H9 (cell line): Measurements from ENCODE around the gene DAB2IP. TPM values are rescaled to one million over a fixed set of nuclear protein-coding genes. Genes with fewer than 3 reads are reported as not detected.

Experiments used
- DNase-seq: peaks from one replicate; pipeline ENCODE4 v3.0.0-alpha.2; 2017
- H2AFZ ChIP-seq: one replicate; pipeline ENCODE4 v1.6.1; 2013; ENCODE audit warnings: mild to moderate bottlenecking, low read length, control low read depth, moderate library complexity
- H2AK5ac ChIP-seq: 2 replicates; pipeline ENCODE4 v1.6.1; 2013; ENCODE audit warnings: low read length, control low read depth, mixed read lengths; ENCODE audit not compliant: insufficient read length
- H2BK120ac ChIP-seq: one replicate; pipeline ENCODE4 v1.6.1; 2013; ENCODE audit warnings: low read depth, mild to moderate bottlenecking, low read length, control low read depth, inconsistent platforms; ENCODE audit not compliant: poor library complexity, severe bottlenecking
- H2BK12ac ChIP-seq: 2 replicates; pipeline ENCODE4 v1.6.1; 2013; ENCODE audit warnings: low read length, control low read depth, mixed read lengths, low read depth; ENCODE audit not compliant: insufficient read length
- H2BK15ac ChIP-seq: 2 replicates; pipeline ENCODE4 v1.6.1; 2013; ENCODE audit warnings: low read depth, low read length, control low read depth
- H2BK20ac ChIP-seq: one replicate; pipeline ENCODE4 v1.6.1; 2013; ENCODE audit warnings: low read depth, mild to moderate bottlenecking, low read length, control low read depth, inconsistent platforms; ENCODE audit not compliant: poor library complexity, severe bottlenecking
- H2BK5ac ChIP-seq: 2 replicates; pipeline ENCODE4 v1.6.1; 2013; ENCODE audit warnings: low read length, control low read depth, mixed read lengths; ENCODE audit not compliant: insufficient read length
- H3K14ac ChIP-seq: 2 replicates; pipeline ENCODE4 v1.6.1; 2013; ENCODE audit warnings: low read length, control low read depth; ENCODE audit not compliant: insufficient read depth
- H3K18ac ChIP-seq: 2 replicates; pipeline ENCODE4 v1.6.1; 2013; ENCODE audit warnings: low read depth, mild to moderate bottlenecking, mixed read lengths, low read length, control low read depth; ENCODE audit not compliant: insufficient read length
- H3K23ac ChIP-seq: 2 replicates; pipeline ENCODE4 v1.6.1; 2013; ENCODE audit warnings: low read length, control low read depth, mixed read lengths, low read depth; ENCODE audit not compliant: insufficient read length
- H3K23me2 ChIP-seq: 2 replicates; pipeline ENCODE4 v1.6.1; 2013; ENCODE audit warnings: low read depth, mild to moderate bottlenecking, mixed read lengths, low read length, control low read depth; ENCODE audit not compliant: insufficient read length, poor library complexity, severe bottlenecking
- H3K27ac ChIP-seq: 2 replicates; pipeline ENCODE4 v1.5.1; 2013; ENCODE audit warnings: low read length, control low read depth, mixed read lengths, low read depth; ENCODE audit not compliant: insufficient read length
- H3K27me3 ChIP-seq: 2 replicates; pipeline ENCODE4 v1.6.1; 2013; ENCODE audit warnings: low read length, control low read depth, inconsistent platforms; ENCODE audit not compliant: insufficient read depth
- H3K4ac ChIP-seq: 2 replicates; pipeline ENCODE4 v1.6.1; 2013; ENCODE audit warnings: low read depth, mild to moderate bottlenecking, control low read depth, inconsistent platforms, low read length, moderate library complexity
- H3K4me1 ChIP-seq: 2 replicates; pipeline ENCODE4 v1.6.1; 2013; ENCODE audit warnings: low read length, control low read depth, inconsistent platforms; ENCODE audit not compliant: insufficient read depth
- H3K4me2 ChIP-seq: 2 replicates; pipeline ENCODE4 v1.6.1; 2013; ENCODE audit warnings: low read length, control low read depth, mixed read lengths; ENCODE audit not compliant: insufficient read length, insufficient read depth
- H3K56ac ChIP-seq: 2 replicates; pipeline ENCODE4 v1.6.1; 2013; ENCODE audit warnings: low read depth, mild to moderate bottlenecking, mixed read lengths, low read length, control low read depth; ENCODE audit not compliant: insufficient read length
- H3K79me1 ChIP-seq: 2 replicates; pipeline ENCODE4 v1.6.1; 2013; ENCODE audit warnings: low read depth, mild to moderate bottlenecking, moderate library complexity, low read length, control low read depth, inconsistent platforms; ENCODE audit not compliant: insufficient read depth, poor library complexity, severe bottlenecking
- H3K79me2 ChIP-seq: 2 replicates; pipeline ENCODE4 v1.6.1; 2013; ENCODE audit warnings: low read length, control low read depth, inconsistent platforms; ENCODE audit not compliant: insufficient read depth
- H3K9ac ChIP-seq: 2 replicates; pipeline ENCODE4 v1.6.1; 2013; ENCODE audit warnings: low read length, control low read depth, mixed read lengths; ENCODE audit not compliant: insufficient read length; ENCODE audit errors: extremely low read depth
- H3K9me3 ChIP-seq: one replicate; pipeline ENCODE4 v1.6.1; 2013; ENCODE audit warnings: low read depth, low read length, inconsistent platforms; ENCODE audit not compliant: control insufficient read depth
- H3T11ph ChIP-seq: one replicate; pipeline ENCODE4 v1.6.1; 2013; ENCODE audit warnings: mild to moderate bottlenecking, low read length, control low read depth, inconsistent platforms
- H4K20me1 ChIP-seq: one replicate; pipeline ENCODE4 v1.6.1; 2013; ENCODE audit not compliant: control insufficient read depth, insufficient read length, insufficient read depth
- H4K5ac ChIP-seq: 2 replicates; pipeline ENCODE4 v1.6.1; 2013; ENCODE audit warnings: low read depth, mild to moderate bottlenecking, mixed read lengths, low read length, control low read depth; ENCODE audit not compliant: insufficient read length
- H4K8ac ChIP-seq: replicated peaks from 2 replicates; pipeline ENCODE4 v1.6.1; 2013; ENCODE audit warnings: low read length, control low read depth, mixed read lengths, low read depth; ENCODE audit not compliant: insufficient read length
- H4K91ac ChIP-seq: 2 replicates; pipeline ENCODE4 v1.6.1; 2013; ENCODE audit warnings: low read depth, mild to moderate bottlenecking, moderate library complexity, mixed read lengths, low read length, control low read depth; ENCODE audit not compliant: insufficient read length
- H3K27ac Mint-ChIP-seq, 3 experiments: 2 replicates in 2 of 3; 3 replicates in 1 of 3; pipeline ENCODE4 v1.8.0; 2020 to 2021; ENCODE audit warnings: mixed read lengths in 3 of 3, mild to moderate bottlenecking in 1 of 3, moderate library complexity in 1 of 3
- H3K27me3 Mint-ChIP-seq: 2 replicates; pipeline ENCODE4 v1.8.0; 2021; ENCODE audit warnings: low read depth, mild to moderate bottlenecking, moderate library complexity, mixed read lengths
- H3K36me3 Mint-ChIP-seq, 3 experiments: 2 replicates in 2 of 3; 3 replicates in 1 of 3; pipeline ENCODE4 v1.8.0; 2020 to 2021; ENCODE audit warnings: low read depth in 3 of 3, mixed read lengths in 3 of 3; ENCODE audit not compliant: insufficient read depth in 1 of 3
- H3K4me1 Mint-ChIP-seq, 2 experiments: 2 replicates each; pipeline ENCODE4 v1.8.0; 2020; ENCODE audit warnings: mixed read lengths in 2 of 2
- H3K4me3 Mint-ChIP-seq, 2 experiments: 2 replicates in 1 of 2; 3 replicates in 1 of 2; pipeline ENCODE4 v1.8.0; 2020 to 2021; ENCODE audit warnings: mild to moderate bottlenecking in 2 of 2, mixed read lengths in 2 of 2, moderate library complexity in 1 of 2
- H3K9me3 Mint-ChIP-seq, 2 experiments: 2 replicates in 1 of 2; 3 replicates in 1 of 2; pipeline ENCODE4 v1.8.0; 2020; ENCODE audit warnings: mild to moderate bottlenecking in 2 of 2, mixed read lengths in 2 of 2, moderate library complexity in 1 of 2
- WGBS: extraction: QIAGEN DNeasy Blood & Tissue Kit; methylation state at CpG from one replicate; pipeline ENCODE4 v1.1.7; 2013; ENCODE audit warnings: missing lambda C conversion rate, low lambda C conversion rate, mixed read lengths; ENCODE audit not compliant: insufficient read length; ENCODE audit errors: extremely low coverage; 5-methylcytosine and 5-hydroxymethylcytosine counted together
- total RNA-seq: library from RNA; stranded (reverse); gene quantifications from 2 replicates; pipeline ENCODE4 v1.2.1, GENCODE V29; 2021
- TF ChIP-seq, protein P1 (sequence below): fragments of 200-600 bp; sonication (generic); conservative IDR thresholded peaks from 3 replicates; pipeline ENCODE4 v1.8.0; 2021; ENCODE audit warnings: antibody characterized with exemption, mild to moderate bottlenecking

Gene DAB2IP
- total RNA-seq, 1 experiment from 2014 or later, result 22.6 TPM

- no peak overlapping the region for H3K23ac ChIP-seq
- H3K9me3 Mint-ChIP-seq, result peaks cover 5 to 6% of the 10 kb centered on the region in 2 experiments
- H2BK20ac ChIP-seq, result no peak overlapping the region
- H3K27ac ChIP-seq, result no peak overlapping the region
- H2AK5ac ChIP-seq, result no peak overlapping the region
- no peaks in the 10 kb centered on the region for H4K20me1 ChIP-seq
- H3K9me3 ChIP-seq, result no peaks in the 10 kb centered on the region
- H2AFZ ChIP-seq, result no peak overlapping the region
- H4K91ac ChIP-seq, result no peak overlapping the region
- DNase-seq, result no peak
- peaks cover 0 to 6% (median 5%) of the 10 kb centered on the region in 3 experiments; a peak in 3 of 7 replicates for H3K36me3 Mint-ChIP-seq
- H3K27ac Mint-ChIP-seq, result no peak overlapping the region
- no peaks in the 10 kb centered on the region for H3K4me1 ChIP-seq
- H3K79me1 ChIP-seq, result no peaks in the 10 kb centered on the region
- no peak overlapping the region for H3K18ac ChIP-seq
- TF ChIP-seq, protein P1, sequence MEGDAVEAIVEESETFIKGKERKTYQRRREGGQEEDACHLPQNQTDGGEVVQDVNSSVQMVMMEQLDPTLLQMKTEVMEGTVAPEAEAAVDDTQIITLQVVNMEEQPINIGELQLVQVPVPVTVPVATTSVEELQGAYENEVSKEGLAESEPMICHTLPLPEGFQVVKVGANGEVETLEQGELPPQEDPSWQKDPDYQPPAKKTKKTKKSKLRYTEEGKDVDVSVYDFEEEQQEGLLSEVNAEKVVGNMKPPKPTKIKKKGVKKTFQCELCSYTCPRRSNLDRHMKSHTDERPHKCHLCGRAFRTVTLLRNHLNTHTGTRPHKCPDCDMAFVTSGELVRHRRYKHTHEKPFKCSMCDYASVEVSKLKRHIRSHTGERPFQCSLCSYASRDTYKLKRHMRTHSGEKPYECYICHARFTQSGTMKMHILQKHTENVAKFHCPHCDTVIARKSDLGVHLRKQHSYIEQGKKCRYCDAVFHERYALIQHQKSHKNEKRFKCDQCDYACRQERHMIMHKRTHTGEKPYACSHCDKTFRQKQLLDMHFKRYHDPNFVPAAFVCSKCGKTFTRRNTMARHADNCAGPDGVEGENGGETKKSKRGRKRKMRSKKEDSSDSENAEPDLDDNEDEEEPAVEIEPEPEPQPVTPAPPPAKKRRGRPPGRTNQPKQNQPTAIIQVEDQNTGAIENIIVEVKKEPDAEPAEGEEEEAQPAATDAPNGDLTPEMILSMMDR, result no peak
- no peak overlapping the region for H4K8ac ChIP-seq
- no peaks in the 10 kb centered on the region; the same call in 1 of the 2 replicates for H3K27me3 Mint-ChIP-seq
- no peaks in the 10 kb centered on the region for H3K23me2 ChIP-seq
- H3K4me1 Mint-ChIP-seq, result peaks cover 19% of the 10 kb centered on the region in 2 experiments
- no peaks in the 10 kb centered on the region for H3K79me2 ChIP-seq
- H3T11ph ChIP-seq, result no peak overlapping the region
- H3K14ac ChIP-seq, result no peak overlapping the region
- H2BK5ac ChIP-seq, result no peak overlapping the region
- no peak overlapping the region for H2BK15ac ChIP-seq
- no peak overlapping the region for H3K9ac ChIP-seq
- no peak overlapping the region for H3K56ac ChIP-seq
- H3K4me3 Mint-ChIP-seq, result no peak overlapping the region
- no peak overlapping the region for H2BK12ac ChIP-seq
- no peak overlapping the region for H4K5ac ChIP-seq
- H3K4me2 ChIP-seq, result no peak overlapping the region
- no CpG with 5 or more reads among the region's 15 CpGs for WGBS
- H3K27me3 ChIP-seq, result no peaks in the 10 kb centered on the region
- no peak overlapping the region for H2BK120ac ChIP-seq
- H3K4ac ChIP-seq, result no peak overlapping the region
These were observed 158.1 kb downstream of the DAB2IP start for GRCh38 chr9:121809356-121810050.
